Limb (tissue), 2 donors: Measurements from ENCODE around the gene TCHP.
"Not testable (repeated sequence)": the region's sequence is repeated elsewhere in the genome, so short reads cannot be mapped to it uniquely, and the experiment has no call there.

ENCODE experiments used
- DNase-seq, 2 donors: peaks; one replicate each; pipeline ENCODE4 v3.0.0-alpha.2; 2016; ENCODE audit errors: extremely low spot score in 2 of 2

The TCHP gene

DNA sequence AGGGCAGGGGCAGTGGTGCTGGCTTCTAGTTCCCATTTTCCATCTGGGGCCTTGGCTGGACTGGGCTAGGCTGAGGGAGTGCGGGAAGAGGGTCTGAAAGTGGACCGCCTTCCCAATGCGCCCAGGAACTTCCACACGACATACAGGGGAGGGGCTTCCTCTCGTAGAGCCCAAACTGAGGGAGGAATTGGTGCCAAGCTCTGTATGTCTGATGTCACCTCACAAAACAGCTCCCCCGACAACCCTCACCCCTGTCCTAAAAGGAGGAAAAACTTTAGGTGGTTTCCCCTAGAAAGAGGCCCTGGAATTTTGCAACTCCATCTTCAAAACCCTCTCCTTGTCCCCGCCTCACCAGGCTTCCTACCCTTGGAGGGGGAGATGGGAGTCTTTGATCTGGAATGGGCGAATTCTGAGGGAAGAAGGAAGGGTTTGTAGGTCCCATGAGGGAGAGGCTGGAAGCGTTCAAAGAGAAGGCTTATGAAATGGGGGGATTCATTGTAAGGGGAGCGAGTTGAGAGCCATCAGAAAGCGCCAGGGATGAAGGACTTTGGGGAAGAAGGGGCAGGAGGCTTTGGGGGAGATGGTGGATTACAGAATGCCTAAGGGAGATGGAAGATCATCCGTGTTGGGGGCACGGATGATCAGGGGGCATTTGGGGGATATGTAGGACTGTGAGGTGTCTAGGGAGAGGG is 20.6 kb upstream of the TCHP start:
- peak in 1 of 2 donors; percentile 47 for DNase-seq

DNA sequence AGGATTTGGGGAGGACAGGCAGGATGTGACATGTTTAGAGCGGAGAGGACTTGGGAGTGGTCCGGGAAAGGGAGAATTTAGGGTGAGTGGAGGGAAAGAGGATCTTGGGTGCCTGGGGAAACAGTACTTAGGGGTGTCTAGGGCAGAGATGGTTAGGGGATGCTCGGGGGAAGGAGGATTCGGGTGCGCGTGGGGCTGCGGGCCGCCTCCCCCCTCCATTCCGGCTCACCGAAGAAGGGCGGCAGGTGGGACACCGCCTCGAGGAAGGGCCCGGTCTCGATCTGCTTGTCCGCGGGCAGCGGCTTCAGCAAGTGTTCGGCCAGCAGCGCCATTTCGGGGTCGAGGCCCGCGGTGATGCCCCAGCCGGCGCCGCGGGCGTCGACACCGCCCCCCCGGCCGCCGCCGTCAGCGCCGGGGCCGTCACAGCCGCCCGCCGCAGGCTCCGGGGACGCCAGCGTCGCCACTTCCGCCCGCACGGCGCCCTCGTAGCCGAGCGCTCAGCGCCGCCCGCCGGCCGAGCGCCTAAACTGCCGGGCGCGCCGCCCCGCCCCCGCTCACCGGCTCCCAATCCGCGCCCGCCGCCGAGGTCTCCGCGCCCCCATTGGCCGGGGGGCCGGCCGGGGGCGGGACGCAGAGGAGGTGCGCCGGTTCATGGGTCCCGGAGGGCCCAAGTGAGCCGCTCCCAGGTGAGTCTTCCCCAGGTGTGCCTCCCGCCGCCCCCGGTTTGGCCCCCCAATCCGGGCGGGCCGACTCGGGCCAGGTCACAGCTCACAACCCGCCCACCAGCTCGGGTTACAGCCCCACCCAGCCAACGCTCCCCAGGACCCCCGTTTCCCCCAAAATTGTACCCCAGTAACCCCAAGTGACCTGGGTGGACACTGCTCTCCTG is 19.8 kb upstream of the TCHP start, which contains the start of gene GLTP:
TSS of gene GLTP (minus strand) at position 499 of the 889 bp plus-strand sequence. CDS start at position 332, 167 bp downstream.
- peak; percentile 87 to 92 for DNase-seq

DNA sequence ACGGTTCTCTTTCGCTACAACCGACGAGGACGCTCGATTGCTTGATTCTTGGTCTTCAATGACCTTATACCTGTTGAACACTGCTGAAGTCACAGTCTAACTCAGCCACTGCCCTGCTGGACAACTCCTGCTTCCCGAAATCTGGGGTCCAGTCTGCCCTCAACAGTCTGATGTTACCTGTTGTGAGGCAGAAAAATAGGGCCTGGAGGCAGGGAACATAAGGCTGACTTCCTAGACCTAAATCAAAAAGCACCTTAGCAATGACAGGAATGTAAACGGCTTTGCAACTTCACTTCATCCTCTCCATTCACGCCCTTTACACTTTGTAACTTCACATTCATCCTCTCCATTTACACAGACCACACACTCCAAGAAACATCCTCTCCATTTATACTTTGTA is 19.1 kb upstream of the TCHP start:
- no peak for DNase-seq

DNA sequence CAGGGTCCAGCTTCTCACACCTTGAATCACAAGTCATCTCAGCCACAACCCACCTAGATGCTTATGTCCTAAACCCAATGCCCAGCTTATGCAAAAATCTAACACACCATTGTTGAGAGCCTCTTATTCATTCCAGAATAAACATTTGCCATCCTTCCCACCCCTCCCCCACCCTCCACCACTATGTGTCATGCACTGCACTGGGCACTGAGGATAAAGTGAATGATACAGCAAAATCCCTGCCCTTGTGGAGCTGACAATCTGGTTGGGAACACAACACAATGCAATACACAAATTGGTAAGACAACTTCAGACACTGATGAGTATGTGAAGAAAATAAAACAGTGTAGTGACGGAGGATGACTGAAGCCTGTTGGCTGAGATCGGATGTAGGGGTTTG is 18.3 kb upstream of the TCHP start:
- no peak for DNase-seq

DNA sequence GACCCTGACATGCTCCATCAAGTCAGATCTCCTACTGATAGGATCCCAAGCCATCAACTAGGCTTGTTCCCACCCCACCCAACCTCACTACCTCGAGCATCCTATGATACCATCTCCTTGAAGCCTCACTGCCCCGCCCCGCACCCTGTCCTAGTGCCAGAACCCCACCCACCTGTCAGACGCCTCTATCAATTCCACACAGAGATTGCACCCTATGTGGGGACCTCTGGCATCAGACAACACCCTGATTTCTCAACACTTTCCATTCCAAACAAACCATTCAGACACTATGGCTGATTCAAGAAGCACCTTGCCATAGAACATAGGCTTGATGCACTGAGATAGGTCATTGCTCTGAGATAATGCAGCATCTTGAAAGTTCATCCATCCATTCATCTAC is 16.6 kb upstream of the TCHP start:
- no peak for DNase-seq

DNA sequence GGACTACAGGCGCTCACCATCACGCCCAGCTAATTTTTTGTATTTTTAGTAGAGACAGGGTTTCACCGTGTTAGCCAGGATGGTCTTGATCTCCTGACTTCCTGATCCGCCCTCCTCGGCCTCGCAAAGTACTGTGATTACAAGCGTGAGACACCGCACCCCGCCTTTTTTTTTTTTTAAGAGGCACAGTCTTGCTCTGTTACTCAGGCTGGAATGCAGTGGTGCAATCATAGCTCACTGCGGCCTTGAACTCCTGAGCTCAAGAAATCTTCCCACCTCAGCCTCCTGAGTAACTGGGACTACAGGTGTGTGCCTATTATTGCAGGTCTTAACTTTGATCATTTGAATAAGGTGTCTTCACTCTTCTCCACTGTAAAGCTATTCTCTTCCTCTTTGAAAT is 14.5 kb upstream of the TCHP start:
- DNase-seq: no peak

DNA sequence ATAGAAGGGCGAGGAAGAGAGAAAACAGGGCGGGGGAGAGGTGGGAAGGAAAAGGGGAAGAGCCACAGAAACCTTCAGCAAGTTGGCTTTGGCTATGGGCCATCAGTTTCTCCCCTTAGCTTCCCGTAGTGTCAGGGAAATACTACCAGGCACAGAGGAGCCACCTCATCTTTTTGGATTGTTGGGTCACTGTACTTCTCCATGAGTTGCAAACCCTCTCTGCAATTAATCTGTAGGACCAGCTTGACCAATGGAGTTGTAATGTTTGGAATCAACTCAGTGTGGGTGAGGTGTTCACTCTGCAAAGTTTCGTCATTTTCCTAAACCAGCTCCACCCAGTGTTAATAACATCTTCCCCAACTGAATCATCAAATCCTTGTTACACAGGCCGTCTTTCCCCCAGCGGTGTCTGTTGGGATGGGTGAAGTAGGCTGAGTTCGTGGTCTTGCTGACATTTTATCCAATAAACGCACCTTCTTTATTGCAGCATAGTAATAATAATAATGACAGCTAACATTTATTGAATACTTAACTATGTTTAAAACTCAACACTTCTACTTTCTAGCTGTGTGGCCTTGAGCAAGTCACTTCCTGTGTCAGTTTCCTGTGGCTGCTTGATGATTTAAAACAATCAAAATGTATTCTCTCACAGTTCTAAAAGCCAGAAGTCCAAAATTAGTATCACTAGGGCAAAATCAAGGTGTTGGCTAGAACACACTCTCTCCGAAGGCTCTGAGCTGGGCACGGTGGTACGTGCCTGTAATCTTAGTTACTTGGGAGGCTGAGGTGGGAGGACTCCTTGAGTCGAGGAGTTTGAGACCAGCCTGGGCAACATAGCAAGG is 11.7 kb upstream of the TCHP start:
- DNase-seq: no peak

DNA sequence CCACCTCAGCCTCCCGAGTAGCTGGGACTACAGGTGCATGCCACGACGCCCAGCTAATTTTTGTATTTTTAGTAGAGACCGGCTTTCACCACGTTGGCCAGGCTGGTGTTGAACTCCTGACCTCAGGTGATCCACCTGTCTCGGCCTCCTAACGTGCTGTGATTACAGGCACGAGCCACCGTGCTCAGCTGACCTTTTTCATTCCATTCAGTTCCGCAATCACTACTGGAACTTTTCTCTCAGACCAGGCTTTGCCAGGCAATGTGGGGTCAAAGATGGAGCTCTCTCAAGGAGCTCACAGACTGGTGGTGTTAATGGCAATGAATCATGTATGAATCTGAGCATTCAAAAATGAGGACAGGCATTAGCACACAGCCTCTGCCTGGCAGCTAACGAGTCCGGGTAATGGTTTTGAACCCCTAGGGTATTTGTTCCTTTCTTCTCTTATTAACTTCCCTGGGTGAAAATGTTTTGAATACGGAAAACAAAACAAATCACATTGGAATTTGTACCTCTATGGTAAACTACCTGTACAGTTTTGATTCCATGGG is 9.4 kb upstream of the TCHP start:
- DNase-seq: no peak

DNA sequence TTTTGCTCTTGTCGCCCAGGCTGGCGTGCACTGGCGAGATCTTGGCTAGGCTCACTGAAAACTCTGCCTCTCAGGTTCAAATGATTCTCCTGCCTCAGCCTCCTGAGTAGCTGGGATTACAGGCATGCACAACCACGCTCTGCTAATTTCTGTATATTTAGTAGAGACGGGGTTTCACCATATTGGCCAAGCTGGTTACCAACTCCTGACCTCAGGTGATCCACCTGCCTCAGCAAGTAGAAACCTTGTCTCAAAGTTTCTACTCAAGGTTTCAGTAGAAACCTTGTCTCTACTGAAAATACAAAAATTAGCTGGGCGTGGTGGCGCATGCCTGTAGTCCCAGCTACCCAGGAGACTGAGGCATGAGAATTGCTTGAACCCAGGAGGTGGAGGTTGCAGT is 8.3 kb upstream of the TCHP start:
- not testable (repeated sequence) for DNase-seq

DNA sequence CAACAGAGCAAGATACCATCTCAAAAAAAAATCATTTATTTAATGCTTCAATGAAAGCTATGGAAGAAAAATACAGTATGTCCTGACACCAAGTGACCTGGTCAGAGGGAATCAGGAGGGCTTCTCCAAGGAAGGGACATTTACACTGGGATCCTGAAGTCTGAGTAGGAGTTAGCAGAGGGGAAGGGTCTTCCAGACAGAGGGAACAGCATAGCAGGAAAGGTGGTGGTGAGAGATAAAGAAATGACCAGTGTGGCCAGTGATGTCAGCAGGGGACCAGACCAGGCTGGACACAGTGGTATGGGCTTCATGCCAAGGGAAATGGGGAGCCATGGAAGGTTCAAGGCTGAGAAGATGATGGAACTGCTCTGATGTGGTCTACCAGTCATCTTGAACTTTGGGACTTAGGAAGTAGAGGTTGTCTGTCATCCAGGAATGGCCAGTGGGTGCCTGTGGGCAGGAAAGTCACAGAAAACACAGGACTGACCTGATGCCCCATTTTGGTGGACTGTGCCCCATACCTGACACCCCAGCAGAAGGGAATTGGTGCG is 7.8 kb upstream of the TCHP start:
- no peak for DNase-seq

DNA sequence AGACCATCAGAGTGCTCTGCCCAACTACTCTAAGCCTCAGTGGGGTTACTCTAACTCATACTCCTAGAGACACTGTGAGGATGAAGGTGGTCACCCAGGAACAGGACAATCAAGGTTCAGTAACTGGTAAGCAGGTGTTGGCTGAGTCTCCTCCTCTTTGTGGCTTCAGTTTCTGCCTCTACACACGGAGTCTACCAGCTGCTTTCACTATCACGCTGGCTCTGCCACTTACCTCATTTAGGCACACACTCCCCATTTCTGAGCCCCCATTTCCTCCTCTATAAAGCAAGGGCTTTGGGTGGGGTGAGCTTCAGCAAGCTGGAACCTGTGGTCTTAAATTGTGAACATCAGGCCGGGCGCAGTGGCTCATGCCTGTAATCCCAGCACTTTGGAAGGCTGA is 7.3 kb upstream of the TCHP start:
- no peak for DNase-seq

DNA sequence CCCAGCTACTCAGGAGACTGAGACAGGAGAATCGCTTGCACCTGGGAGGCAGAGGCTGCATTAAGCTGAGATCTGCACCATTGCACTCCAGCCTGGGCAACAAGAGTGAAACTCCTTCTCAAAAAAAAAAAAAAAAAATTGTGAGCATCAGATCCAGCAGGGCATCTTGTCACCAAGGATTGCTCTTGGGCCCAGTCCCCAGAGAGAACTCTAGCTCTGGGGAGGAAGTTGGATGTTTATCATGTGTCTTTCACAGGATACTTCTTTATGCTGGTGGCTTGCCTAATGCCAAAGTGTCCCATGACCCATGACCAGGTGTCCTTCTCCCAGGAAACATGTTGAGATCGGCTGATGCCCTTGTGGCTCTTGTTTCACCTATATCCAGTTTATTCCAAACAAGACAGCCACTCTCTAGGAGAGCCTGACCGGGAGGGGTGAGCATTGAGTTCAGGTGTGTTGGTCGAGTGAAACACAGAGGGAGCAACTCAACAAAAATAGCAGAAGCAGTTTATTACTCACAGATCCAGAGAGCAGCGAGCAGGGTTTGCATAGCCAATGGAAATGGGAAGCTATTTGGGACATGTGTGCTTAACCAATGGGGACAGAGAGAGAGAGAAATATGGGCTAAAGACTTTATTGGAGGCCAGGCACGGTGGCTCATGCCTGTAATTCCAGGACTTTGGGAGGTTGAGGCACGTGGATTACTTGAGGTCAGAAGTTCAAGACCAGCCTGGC is 6.6 kb upstream of the TCHP start:
- no peak for DNase-seq

DNA sequence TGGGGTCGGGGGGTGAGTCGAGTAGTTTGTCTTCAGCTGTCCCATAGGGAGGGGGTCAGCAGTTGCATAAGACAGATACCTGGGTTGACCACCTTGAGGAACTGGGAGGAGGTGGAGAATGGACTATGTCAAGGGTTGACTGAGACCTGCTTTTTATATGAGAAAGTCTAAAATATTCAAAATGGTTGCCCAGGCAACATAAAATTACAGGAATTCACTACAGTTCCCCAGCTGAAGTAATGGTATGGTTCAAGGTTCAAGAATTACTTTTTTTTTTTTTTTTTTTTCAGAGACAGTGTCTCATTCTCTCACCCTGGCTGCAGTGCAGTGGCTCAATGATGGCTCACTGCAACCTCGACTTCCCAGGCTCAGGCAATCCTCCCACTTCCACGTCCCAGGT is 5.1 kb upstream of the TCHP start:
- no peak for DNase-seq

DNA sequence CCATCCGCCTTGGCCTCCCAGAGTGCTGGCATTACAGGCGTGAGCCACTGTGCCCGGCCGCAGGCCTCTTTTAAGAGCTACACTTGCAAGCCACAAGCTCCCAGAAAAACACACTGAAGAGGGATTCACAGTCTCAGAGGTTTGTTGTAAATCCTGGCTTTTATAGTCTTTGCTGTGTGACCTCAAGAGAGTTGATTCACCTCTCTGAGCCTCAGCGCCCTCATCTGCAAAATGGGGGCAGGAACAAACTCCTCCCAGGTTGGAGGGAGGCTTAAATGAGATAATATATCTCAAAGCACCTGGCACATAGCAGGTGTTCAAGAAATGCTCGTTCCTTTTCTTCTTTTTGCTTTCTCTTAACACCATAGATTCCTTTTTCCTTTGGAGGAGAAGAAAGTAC is 3.9 kb upstream of the TCHP start:
- no peak for DNase-seq

DNA sequence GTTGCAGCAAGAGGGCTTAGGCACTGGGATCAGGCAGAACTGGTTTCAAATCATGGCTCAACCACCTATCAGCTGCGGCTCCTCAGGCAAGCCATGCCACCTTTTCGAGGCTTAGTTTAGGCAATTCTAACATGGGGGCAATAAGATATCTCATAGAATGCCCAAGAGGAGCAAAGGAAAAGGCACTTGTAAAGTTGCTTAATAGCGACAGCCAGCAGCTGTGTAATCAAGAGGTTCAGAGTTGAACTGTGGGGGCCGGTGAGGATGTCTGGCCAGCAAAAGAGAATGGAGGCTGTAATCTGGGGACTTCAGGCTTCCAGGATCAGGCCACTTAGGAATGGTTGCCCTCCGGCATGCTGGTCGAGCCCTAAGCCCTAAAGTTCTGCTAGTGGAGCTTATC is 3.0 kb upstream of the TCHP start:
- DNase-seq: no peak

DNA sequence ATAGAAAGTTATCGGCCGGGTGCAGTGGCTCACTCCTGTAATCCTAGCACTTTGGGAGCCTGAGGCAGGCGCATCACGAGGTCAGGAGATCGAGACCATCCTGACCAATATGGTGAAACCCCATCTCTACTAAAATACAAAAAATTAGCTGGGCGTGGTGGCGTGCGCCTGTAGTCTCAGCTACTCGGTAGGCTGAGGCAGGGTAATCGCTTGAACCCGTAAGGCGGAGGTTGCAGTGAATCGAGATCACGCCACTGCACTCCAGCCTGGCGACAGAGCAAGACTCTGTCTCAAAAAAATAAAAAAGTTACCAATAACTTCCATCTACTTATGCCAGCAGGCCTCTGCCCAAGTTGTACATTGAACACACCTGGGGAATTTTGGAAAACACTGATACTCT is 729 bp upstream of the TCHP start:
- DNase-seq: not testable (repeated sequence)

DNA sequence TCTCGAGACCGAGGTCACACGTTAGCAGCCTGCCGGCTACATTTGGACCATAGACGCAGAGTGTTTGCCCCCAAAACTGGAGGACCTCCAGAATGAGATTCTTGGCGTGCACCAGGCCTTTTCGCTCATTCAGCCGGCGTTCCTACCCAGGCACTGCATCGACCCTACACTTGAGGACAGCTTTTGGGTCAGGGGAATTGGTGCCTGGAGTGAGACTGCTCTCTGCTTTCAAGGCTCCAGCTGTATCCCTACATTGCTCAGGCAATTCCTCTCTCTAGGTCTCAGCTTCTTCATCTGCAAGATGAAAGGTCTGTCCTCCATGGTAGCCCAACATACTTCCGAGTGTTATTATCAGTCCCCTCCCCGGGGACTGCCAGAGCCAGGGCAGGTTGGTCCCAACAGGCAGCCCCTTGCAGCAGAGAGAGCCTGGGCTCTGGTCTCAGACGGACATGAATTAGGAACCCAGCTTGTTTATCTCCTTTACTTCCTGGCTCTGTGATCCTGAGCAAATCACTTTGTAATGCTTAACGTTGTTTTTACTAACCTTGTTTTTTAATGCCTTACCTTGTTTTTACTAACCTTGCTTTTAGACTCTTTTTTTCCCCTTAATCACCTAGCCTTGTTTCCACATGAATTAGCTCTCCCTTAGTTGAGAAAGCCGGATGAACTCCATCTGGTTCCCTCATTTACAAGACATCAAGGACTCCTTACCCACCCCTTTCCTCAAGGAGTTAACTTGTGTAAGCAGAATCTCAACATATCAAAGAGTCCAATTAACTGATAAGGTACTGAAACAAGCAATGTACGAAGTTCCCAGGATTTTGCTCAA is 892 bp downstream of the TCHP start:
- no peak for DNase-seq

DNA sequence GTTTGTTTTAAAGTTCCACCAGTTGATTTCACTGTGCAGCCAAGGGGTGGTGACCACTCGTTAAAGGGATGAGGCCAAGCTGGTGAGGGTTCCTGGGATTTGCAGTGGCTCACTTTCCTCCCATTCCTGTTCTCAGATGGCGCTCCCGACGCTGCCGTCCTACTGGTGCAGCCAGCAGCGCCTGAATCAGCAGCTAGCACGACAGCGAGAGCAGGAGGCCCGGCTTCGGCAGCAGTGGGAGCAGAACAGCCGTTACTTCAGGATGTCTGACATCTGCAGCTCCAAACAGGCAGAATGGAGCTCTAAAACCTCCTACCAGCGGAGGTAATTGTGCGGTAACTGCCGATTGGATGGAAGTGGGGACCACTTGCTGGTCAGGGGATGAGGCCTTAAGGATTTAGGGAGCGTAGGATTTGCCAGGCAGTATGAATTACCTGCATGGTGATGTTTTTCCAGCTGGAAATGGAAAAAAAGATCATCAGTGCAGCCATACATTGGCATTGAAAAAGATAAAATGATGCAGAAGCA is 2.9 kb downstream of the TCHP start:
- no peak for DNase-seq

DNA sequence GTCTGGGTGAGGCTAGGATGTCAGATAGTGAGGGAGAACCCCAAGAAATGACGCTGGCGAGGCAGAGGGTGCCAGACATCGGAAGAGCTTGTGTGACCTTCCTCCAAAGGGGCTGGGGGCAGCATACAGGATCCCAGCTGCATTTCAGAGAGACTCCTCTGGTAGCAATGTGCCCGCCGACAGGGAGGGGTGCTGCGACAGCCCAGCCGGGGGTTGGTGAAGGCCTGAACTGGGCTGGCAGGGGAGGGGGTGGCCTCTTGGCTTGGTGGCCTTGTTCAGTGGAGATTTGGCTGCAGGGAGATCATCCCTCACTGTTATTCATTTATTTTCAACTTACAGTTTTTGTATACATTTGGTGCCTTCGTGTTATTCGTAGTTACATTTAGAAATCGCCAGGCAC is 5.2 kb downstream of the TCHP start:
- DNase-seq: no peak
